ENCODE data around the gene CERKL.

DNA sequence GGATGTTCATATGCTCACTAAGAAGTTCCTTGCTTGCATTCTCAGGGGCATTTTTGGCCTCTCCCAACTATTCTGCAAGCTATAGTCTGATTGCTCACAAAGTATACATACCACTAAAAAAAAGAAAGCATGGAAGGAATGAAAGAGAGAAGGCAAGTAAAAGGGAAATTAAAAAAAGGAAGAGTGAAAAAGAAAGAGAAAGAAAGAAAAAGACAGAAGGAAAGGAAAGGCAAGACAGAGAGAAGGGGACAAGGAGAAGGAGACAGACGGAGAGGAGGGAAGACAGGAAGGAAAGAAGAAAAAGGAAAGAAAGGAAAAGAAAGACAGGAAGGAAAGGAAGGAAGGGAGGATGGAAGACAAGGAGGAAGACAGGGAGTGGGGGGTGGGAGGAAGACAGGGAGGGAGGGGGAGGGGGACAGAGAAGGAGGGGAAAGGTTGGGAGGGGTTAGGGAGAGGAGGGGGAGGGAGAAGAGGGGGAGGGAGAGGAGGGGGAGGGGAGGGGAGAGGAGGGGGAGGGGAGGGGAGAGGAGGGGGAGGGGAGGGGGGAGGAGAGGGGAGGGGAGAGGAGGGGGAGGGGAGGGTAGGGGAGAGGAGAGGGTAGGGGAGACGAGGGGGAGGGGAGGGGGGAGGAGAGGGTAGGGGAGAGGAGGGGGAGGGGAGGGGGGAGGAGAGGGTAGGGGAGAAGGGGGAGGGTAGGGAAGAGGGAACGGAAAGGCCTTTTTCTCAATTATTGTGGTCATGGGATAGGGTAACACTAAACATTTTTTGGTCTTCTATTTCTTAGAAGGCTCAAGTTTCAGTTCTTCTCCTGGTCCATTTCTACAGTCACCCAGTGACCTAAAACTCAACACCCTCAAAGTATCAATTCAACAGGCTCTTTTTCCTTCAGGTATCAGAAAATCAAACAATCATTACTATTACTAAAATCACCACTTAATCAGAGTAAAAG, 50.7 kb downstream of the CERKL start:
- no peak for TF ChIP-seq CTCF (conservative IDR thresholded peaks at IDR 0.05; ENCODE audit: low read length)
- no peak for TF ChIP-seq EZH2phosphoT487 (IDR thresholded peaks at IDR 0.05; ENCODE audit: borderline replicate concordance, low read depth, low read length)
